Nephron (organoid): ENCODE data around the gene CRX.
"Not testable (repeated sequence)": the region's sequence is repeated elsewhere in the genome, so short reads cannot be mapped to it uniquely, and the experiment has no call there.

ENCODE experiments used
- H3K27ac Mint-ChIP-seq, 3 experiments: 2 replicates each; pipeline ENCODE4 v1.8.0; 2020; ENCODE audit warnings: mixed read lengths in 3 of 3, mild to moderate bottlenecking in 2 of 3, moderate library complexity in 1 of 3
- H3K27me3 Mint-ChIP-seq: 2 replicates; pipeline ENCODE4 v1.8.0; 2021; ENCODE audit warnings: low read depth, mild to moderate bottlenecking, moderate library complexity, mixed read lengths
- H3K36me3 Mint-ChIP-seq: 2 replicates; pipeline ENCODE4 v1.8.0; 2020; ENCODE audit warnings: low read depth, mixed read lengths
- H3K4me1 Mint-ChIP-seq: 2 replicates; pipeline ENCODE4 v1.8.0; 2020; ENCODE audit warnings: mixed read lengths
- H3K4me3 Mint-ChIP-seq, 3 experiments: 2 replicates each; pipeline ENCODE4 v1.8.0; 2020; ENCODE audit warnings: mild to moderate bottlenecking in 3 of 3, mixed read lengths in 3 of 3, moderate library complexity in 2 of 3
- H3K9me3 Mint-ChIP-seq: 2 replicates; pipeline ENCODE4 v1.8.0; 2020; ENCODE audit warnings: mixed read lengths
- CTCF ChIP-seq, 3 experiments: fragments of 200-600 bp; sonication (generic); IDR thresholded peaks; one replicate each; pipeline ENCODE4 v1.5.0; 2021; ENCODE audit warnings: antibody characterized with exemption in 3 of 3; ENCODE audit not compliant: unreplicated experiment in 3 of 3

The CRX gene

GRCh38 chr19:47861630-47862029 lies 39.9 kb downstream of the CRX start:
- Mint-ChIP-seq H3K4me1 (peaks cover 11% of the 10 kb centered on the region), H3K4me3 (no peak overlapping the region), H3K36me3 (no peaks in the 10 kb centered on the region), H3K27me3 (peaks cover 10% of the 10 kb centered on the region), H3K27ac (no peak overlapping the region), H3K9me3 (no peaks in the 10 kb centered on the region)
- TF ChIP-seq CTCF (IDR thresholded peaks at IDR 0.05; ENCODE audit: unreplicated experiment in 3 of 3): no peak

- Mint-ChIP-seq H3K27ac (peak overlapping the region; percentile 29 to 83 (median 71)), H3K9me3 (no peaks in the 10 kb centered on the region), H3K4me3 (no peak overlapping the region), H3K4me1 (peaks cover 11% of the 10 kb centered on the region), H3K27me3 (peaks cover 10% of the 10 kb centered on the region), H3K36me3 (no peaks in the 10 kb centered on the region)
- TF ChIP-seq CTCF (IDR thresholded peaks at IDR 0.05; ENCODE audit: unreplicated experiment in 3 of 3): peak; percentile 96 to 98 (median 98)
These were observed 41.8 kb downstream of the CRX start for GRCh38 chr19:47863514-47863936.

GRCh38 chr19:47865166-47865565 lies 43.4 kb downstream of the CRX start:
- H3K4me3 Mint-ChIP-seq: no peak overlapping the region
- H3K36me3 Mint-ChIP-seq: no peaks in the 10 kb centered on the region
- H3K4me1 Mint-ChIP-seq: peaks cover 11% of the 10 kb centered on the region
- peaks cover 10% of the 10 kb centered on the region for H3K27me3 Mint-ChIP-seq
- H3K9me3 Mint-ChIP-seq: no peaks in the 10 kb centered on the region
- no peak for TF ChIP-seq CTCF (IDR thresholded peaks at IDR 0.05; ENCODE audit: unreplicated experiment in 3 of 3)
- H3K27ac Mint-ChIP-seq: peak overlapping the region in 2 of 3 experiments; percentile 57 to 69

- no peak overlapping the region for H3K27ac Mint-ChIP-seq
- H3K9me3 Mint-ChIP-seq: peaks cover 2% of the 10 kb centered on the region
- no peaks in the 10 kb centered on the region for H3K4me1 Mint-ChIP-seq
- H3K4me3 Mint-ChIP-seq: no peak overlapping the region
- H3K27me3 Mint-ChIP-seq: peaks cover 6% of the 10 kb centered on the region
- TF ChIP-seq CTCF (IDR thresholded peaks at IDR 0.05; ENCODE audit: unreplicated experiment in 3 of 3): no peak
- no peaks in the 10 kb centered on the region for H3K36me3 Mint-ChIP-seq
These were observed 57.2 kb downstream of the CRX start for GRCh38 chr19:47878906-47879305.

- not testable (repeated sequence) for H3K9me3 Mint-ChIP-seq, H3K36me3 Mint-ChIP-seq, H3K27me3 Mint-ChIP-seq, H3K27ac Mint-ChIP-seq, H3K4me3 Mint-ChIP-seq, H3K4me1 Mint-ChIP-seq
These were observed 57.6 kb downstream of the CRX start for GRCh38 chr19:47879385-47879784.

GRCh38 chr19:47881757-47882156 lies 60.0 kb downstream of the CRX start:
- Mint-ChIP-seq H3K27ac (no peak overlapping the region), H3K36me3 (no peaks in the 10 kb centered on the region), H3K27me3 (peaks cover 9% of the 10 kb centered on the region), H3K4me1 (no peaks in the 10 kb centered on the region), H3K4me3 (no peak overlapping the region), H3K9me3 (peaks cover 2% of the 10 kb centered on the region)
- no peak for TF ChIP-seq CTCF (IDR thresholded peaks at IDR 0.05; ENCODE audit: unreplicated experiment in 3 of 3)
